DMS 273 treated with DMSO at 0.1 percent for 48 hours (cell line): ENCODE results near the gene BBS4.
A peak's percentile ranks its signal among the peaks of the same experiment; 100 is the strongest.

ENCODE experiments used
- DNase-seq: peaks from one replicate; lab custom pipeline; 2025; lab: John Stamatoyannopoulos, UW

BBS4 gene

GRCh38 chr15:72764656-72765055 is 78.6 kb downstream of the BBS4 start:
- no peak for DNase-seq

- no peak for DNase-seq
These were observed 80.0 kb downstream of the BBS4 start for GRCh38 chr15:72766025-72766424.

- DNase-seq = no peak
These were observed 80.8 kb downstream of the BBS4 start for GRCh38 chr15:72766780-72767179.

- no peak for DNase-seq
These were observed 84.8 kb downstream of the BBS4 start for GRCh38 chr15:72770673-72771328.

GRCh38 chr15:72771329-72771725 is 85.3 kb downstream of the BBS4 start:
- DNase-seq = no peak

- no peak for DNase-seq
These were observed 88.8 kb downstream of the BBS4 start for GRCh38 chr15:72774696-72775383.

DNA sequence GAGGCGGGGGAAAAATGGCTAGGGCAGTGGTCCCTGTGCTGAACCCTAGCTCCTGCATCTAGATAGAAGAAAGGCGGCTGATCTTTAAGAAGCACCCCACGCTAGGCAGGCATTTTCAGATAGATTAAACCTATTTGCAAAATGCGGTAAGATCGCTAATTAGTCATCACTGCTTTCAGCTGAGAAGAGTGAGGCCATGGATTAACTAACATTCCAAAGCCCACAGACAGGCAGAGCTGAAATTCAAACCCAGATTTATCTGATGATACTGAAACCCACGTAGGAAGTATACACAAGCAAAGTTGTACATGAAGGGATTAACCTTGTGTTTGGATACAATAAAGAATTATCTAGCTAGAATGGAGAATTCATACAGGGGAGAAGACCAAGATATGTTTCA is 92.8 kb downstream of the BBS4 start:
- DNase-seq = no peak

DNA sequence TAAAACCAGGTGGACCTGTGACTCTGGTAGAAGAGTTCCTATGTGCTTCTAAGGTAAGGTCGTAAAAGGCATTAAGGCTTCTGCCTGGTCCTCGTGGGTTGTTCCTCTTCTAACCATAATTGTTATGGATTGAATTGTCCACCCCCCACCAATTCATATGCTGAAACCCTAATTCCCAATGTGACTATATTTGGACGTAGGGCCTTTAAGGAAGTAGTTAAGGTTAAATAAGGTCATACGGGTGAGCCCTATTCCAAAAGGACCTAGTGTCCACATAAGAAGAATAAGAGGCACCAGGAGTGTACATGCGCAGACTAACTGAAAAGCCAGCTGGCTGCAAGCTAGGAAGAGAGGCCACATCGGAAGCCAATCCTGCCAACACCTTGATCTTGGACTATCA is 95.6 kb downstream of the BBS4 start:
- no peak for DNase-seq

DNA sequence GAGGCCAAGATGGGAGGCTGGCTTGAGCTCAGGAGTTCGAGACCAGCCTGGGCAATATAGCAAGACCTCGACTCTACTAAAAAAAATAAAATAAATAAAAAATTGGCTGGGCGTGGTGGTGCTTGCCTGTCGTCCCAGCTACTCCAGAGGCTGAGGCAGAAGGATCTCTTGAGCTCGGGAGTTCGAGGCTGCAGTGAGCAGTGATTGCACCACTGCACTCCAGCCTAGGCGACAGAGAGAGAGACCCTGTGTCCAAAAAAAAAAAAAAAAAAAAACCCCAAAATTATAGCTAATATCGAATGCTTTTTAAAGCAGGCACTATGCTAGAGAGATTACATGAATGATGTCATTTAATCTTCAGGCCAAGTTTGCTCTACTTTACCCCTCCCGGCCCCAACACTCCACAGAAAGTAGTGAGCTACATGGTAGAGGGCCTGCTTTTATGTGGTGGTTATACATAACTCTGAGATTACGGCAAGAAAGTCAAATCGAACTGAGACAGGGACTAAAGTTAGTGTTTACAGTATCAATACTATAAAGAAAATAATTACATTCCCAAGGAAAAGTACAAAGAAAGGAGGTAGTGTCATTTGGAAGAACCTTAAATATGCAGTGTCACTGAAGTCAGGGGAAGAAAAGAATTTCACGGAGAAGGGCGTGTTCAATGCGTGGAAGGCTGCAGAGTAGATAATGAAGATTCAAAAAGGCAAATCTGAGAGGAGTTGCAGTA is 96.4 kb downstream of the BBS4 start:
- DNase-seq = no peak

DNA sequence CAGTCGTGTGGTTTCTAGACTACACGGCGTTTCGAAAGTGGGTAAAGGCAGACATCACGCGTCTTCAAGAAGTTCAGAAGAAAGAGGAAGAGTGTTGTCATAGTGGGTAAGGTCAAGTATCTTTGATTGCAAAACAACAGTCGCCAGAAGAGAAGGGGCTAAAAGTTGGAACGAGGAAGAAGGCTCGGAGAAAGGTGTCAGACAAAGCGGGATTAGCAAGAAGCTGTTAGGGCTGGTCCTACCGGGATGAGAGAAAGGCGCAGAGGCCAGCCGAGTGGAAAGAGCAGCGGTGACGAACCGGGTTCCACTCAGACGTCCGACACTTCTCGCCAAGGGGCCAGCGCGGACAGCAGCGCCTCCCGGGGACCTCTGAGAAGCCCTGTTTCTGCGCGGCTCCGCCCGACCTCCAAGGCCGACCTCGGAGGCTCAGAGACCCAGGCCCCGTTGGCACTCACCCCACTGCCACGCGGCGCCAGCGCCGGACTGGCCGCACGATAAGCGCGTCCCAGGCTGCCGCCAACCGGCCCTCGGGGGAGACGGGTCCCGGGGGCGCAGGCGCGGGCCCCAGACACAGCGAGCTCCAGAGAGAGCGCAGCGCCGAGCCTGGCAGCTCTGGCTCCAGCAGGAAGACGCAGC is 97.1 kb downstream of the BBS4 start:
- DNase-seq = no peak

DNA sequence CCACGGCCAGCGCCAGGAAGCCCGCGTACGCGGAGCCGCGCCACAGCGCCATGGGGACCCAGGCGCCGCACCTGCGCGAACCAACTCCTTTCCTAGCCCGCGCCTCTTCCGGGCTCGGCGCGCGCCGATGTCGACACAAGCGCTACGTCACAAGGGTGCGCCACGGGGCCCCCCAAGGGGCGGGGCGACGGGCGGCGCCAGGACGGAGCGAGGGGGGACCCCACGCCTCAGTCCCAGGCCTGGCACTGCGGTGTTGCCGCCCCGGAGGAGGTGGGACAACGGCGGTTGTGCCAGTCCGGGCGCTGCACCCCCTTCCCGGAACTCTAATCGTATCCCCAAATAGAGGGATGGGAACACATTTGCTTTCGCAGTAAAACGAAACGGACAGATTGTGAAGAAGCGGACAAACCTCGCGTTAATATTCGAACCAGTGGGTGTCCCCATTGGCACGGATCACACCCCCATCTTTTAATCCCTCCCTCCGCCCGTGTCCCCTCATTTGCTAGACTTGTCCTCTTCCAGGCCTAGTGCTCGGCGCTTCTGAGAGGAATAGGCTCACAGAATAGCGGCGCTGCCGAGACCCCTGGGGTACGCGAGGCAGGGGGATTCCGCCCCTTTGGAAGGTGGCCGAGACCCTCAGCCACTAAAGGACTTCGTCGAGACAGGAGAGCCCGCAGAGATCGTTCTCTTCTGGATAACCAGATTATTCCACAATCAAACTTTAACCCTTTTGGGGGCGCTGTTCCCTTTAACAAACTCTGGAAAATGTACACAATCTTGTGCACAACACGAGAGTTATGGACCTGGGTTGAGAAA is 97.8 kb downstream of the BBS4 start, which contains the start of gene ADPGK:
ADPGK (minus strand) TSS at position 119 of the 816 bp plus-strand sequence; CDS start at position 52, 67 bp downstream.
- peak; percentile 84 for DNase-seq

DNA sequence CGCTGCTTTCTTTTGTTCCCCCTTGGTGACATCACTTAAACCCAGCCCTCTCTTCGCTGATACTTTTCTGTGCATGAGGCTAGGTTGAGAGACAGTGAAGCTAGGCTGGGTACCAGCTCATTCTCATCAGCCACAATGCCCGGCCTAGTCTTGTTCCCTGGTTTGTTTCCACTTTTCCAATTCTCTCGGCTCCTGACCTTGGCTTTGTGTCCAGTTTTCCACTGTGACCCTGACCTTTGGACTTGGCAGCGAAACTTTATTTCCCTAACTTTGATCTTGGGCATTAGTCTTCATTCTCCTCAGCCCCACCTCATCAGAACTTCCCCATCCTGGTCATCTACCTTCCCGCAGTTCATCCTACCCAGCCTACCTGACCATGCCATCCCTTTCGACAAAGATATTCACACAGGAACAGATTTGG is 98.5 kb downstream of the BBS4 start:
- DNase-seq = no peak

DNA sequence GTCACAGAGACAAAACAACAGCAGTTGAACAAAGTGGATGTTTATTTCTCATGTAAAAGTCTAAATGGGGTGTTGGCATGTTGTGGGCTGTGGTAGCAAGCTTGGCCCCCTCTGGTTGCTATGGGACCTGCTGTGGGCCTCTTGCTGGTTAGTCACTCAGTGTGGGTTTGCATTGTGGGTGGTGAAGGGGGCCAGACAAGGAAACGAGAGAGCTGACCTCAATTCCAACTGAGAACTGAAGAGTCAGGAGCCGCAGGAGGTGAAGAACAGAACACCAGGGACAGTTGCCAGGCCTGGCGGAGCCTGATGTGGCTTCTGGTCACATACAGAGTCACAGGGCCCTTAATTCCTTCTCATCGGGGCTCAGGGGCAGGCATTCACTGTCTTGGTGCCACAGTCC is 99.4 kb downstream of the BBS4 start:
- DNase-seq = no peak

- no peak for DNase-seq
These were observed 99.8 kb downstream of the BBS4 start for GRCh38 chr15:72785841-72786240.

DNA sequence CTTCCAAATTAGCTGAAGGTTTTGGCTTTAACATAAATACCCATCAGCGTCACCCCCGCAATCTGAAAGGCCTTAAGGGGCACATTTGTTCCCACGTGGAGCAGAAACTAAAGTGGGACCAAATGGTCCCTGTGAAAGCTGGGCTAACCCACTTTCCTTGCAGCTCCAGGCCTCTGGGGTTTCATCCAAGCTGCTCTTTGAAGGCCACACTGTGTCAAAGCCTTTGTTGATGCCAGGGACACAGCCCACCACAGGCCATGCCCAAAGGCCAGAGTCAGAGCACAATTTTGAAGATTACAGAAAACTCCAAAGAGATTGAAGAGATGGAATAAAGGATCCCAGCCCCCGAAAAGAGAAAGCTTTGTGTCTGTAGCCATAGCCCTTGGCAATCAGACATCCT is 100.2 kb downstream of the BBS4 start:
- DNase-seq = no peak

DNA sequence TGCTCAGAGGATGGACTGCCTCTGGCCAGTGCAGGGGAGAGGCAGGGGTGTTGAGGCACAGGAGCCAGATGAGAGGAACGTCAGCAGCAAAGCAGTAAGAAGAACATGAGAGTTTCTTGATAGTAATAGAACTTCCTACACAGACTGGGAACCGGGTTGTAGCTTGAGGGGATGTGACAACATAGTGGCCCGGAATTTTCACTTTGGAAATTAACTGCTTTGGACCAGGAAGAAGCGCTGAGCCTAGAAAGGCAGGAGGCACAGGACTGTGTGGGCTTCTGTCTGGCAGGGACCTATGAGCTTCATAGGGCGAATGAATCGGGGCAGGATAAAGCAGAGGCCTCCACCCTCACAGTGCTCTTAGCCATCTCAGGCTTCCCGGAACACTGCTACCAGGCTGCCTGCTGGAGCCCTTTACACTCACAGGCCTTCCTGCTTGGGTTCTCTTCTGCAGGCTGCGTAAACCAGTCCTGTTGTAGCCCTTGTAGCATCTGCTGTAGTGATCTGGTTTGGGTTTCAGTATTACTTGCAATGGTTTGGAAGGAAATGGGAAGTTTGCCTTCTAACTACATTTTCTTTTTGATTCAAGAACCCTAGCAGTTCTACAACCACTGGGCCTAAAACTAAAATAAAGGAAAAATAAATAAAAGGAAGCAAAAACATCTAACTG is 100.8 kb downstream of the BBS4 start:
- DNase-seq = no peak

GRCh38 chr15:72787526-72787925 is 101.5 kb downstream of the BBS4 start:
- DNase-seq = no peak
